Smooth muscle cell (in vitro differentiated cells): Measurements from ENCODE around the gene WDR46. TPM values are rescaled to one million over a fixed set of nuclear protein-coding genes. Genes with fewer than 3 reads are reported as not detected.

Experiments
- DNase-seq: peaks from one replicate; lab custom pipeline; 2025; ENCODE audit not compliant: unreplicated experiment; lab: John Stamatoyannopoulos, UW
- H2AFZ ChIP-seq: fragments of 200-600 bp; sonication (generic); 2 replicates; pipeline ENCODE4 v1.6.0; 2016; ENCODE audit warnings: antibody characterized with exemption, low read depth, mild to moderate bottlenecking
- H3F3A ChIP-seq: fragments of 200-600 bp; sonication (generic); 2 replicates; pipeline ENCODE4 v1.6.0; 2017; ENCODE audit warnings: antibody characterized with exemption, low read depth
- H3K27ac ChIP-seq: fragments of 200-600 bp; sonication (generic); 2 replicates; pipeline ENCODE4 v1.5.1; 2016; ENCODE audit warnings: low read depth, mild to moderate bottlenecking
- H3K27me3 ChIP-seq: fragments of 200-600 bp; sonication (generic); 2 replicates; pipeline ENCODE4 v1.6.1; 2016; ENCODE audit warnings: low read depth, mild to moderate bottlenecking
- H3K36me3 ChIP-seq: fragments of 200-600 bp; sonication (generic); 2 replicates; pipeline ENCODE4 v1.5.1; 2016; ENCODE audit warnings: low read depth
- H3K4me1 ChIP-seq: fragments of 200-600 bp; sonication (generic); 2 replicates; pipeline ENCODE4 v1.5.1; 2016; ENCODE audit warnings: low read depth
- H3K4me2 ChIP-seq: fragments of 200-600 bp; sonication (generic); 2 replicates; pipeline ENCODE4 v1.6.0; 2016; ENCODE audit warnings: mild to moderate bottlenecking
- H3K4me3 ChIP-seq: fragments of 200-600 bp; sonication (generic); 2 replicates; pipeline ENCODE4 v1.5.1; 2016; ENCODE audit warnings: mild to moderate bottlenecking
- H3K79me2 ChIP-seq: fragments of 200-600 bp; sonication (generic); 2 replicates; pipeline ENCODE4 v1.6.0; 2016; ENCODE audit warnings: low read depth, mild to moderate bottlenecking
- H3K9ac ChIP-seq: fragments of 200-600 bp; sonication (generic); 2 replicates; pipeline ENCODE4 v1.6.0; 2016; ENCODE audit warnings: low read depth
- H3K9me3 ChIP-seq: fragments of 200-600 bp; sonication (generic); replicated peaks from 2 replicates; pipeline ENCODE4 v1.5.1; 2016; ENCODE audit warnings: low read depth
- H4K20me1 ChIP-seq: fragments of 200-600 bp; sonication (generic); 2 replicates; pipeline ENCODE4 v1.6.0; 2016; ENCODE audit warnings: low read depth
- CTCF ChIP-seq: fragments of 200-600 bp; sonication (generic); IDR thresholded peaks from 2 replicates; pipeline ENCODE4 v1.5.1; 2017; ENCODE audit warnings: borderline replicate concordance, mild to moderate bottlenecking, antibody characterized with exemption; ENCODE audit not compliant: insufficient read depth, poor library complexity, severe bottlenecking
- WGBS: methylation state at CpG from one replicate; pipeline ENCODE4 v1.1.7; 2016; ENCODE audit warnings: low lambda C conversion rate; 5-methylcytosine and 5-hydroxymethylcytosine counted together
- polyA plus RNA-seq: library from polyadenylated mRNA; unstranded; fragments of >200 nt; fragmentation: Nextera tagmentation; extraction: Ambion mirVana; gene quantifications from 2 replicates; pipeline ENCODE4 v1.2.1, GENCODE V29; 2016
- total RNA-seq: library from RNA; depleted of rRNA; stranded (reverse); fragments of >200 nt; gene quantifications from 2 replicates; pipeline ENCODE4 v1.2.3, GENCODE V29; 2014

The WDR46 gene
- total and polyA plus RNA-seq, 2 experiments from 2014 or later = 67.9 to 69.9 TPM

- Histone ChIP-seq H3K9me3 (no peaks in the 10 kb centered on the region), H3K27ac (peak overlapping the region; percentile 96), H3K79me2 (peaks cover 46% of the 10 kb centered on the region), H3K9ac (peak overlapping the region; percentile 88), H3K36me3 (no peaks in the 10 kb centered on the region), H4K20me1 (peaks cover 52% of the 10 kb centered on the region), H3K4me3 (peak overlapping the region; percentile 71), H3K4me2 (peak overlapping the region; percentile 98), H3K27me3 (no peaks in the 10 kb centered on the region), H3K4me1 (peaks cover 13% of the 10 kb centered on the region), H2AFZ (peak overlapping the region; percentile 1), H3F3A (peaks cover 9% of the 10 kb centered on the region)
- TF ChIP-seq CTCF = no peak
- no peak for DNase-seq
- WGBS = 2% methylated on average over 32 of the region's 33 CpGs
Measured at GRCh38 chr6:33313105-33313708, 24.2 kb upstream of the WDR46 start.

- H3K9me3 ChIP-seq = no peaks in the 10 kb centered on the region
- peak overlapping the region; percentile 88 for H3K9ac ChIP-seq
- peak overlapping the region; percentile 98 for H3K4me2 ChIP-seq
- no peaks in the 10 kb centered on the region for H3K27me3 ChIP-seq
- H3K27ac ChIP-seq = peak overlapping the region; percentile 96
- 6% methylated on average over 29 of the region's 29 CpGs for WGBS
- H2AFZ ChIP-seq = no peak overlapping the region
- TF ChIP-seq CTCF = no peak
- H3K4me3 ChIP-seq = peak overlapping the region; percentile 71
- H3F3A ChIP-seq = peaks cover 7% of the 10 kb centered on the region
- H3K36me3 ChIP-seq = no peaks in the 10 kb centered on the region
- peaks cover 50% of the 10 kb centered on the region for H3K79me2 ChIP-seq
- peaks cover 13% of the 10 kb centered on the region for H3K4me1 ChIP-seq
- DNase-seq = no peak
- H4K20me1 ChIP-seq = peaks cover 54% of the 10 kb centered on the region
Measured at GRCh38 chr6:33312361-33313104, 23.5 kb upstream of the WDR46 start.

- Histone ChIP-seq H3K27me3 (no peaks in the 10 kb centered on the region), H3K36me3 (no peaks in the 10 kb centered on the region), H3K9ac (no peak overlapping the region), H3K9me3 (no peaks in the 10 kb centered on the region), H3K4me1 (no peaks in the 10 kb centered on the region), H3K27ac (no peak overlapping the region), H4K20me1 (peaks cover 67% of the 10 kb centered on the region), H3K79me2 (peaks cover 76% of the 10 kb centered on the region), H3F3A (no peaks in the 10 kb centered on the region), H2AFZ (no peak overlapping the region), H3K4me2 (no peak overlapping the region), H3K4me3 (no peak overlapping the region)
- no peak for DNase-seq
- no peak for TF ChIP-seq CTCF
- WGBS = 84% methylated on average over 4 of the region's 4 CpGs
Measured at GRCh38 chr6:33306356-33306755, 17.3 kb upstream of the WDR46 start.

- Histone ChIP-seq H3K4me1 (peaks cover 4% of the 10 kb centered on the region), H3K36me3 (no peaks in the 10 kb centered on the region), H3K27ac (no peak overlapping the region), H3K4me2 (no peak overlapping the region), H3K9ac (no peak overlapping the region), H3K27me3 (no peaks in the 10 kb centered on the region), H3K79me2 (peaks cover 76% of the 10 kb centered on the region), H2AFZ (no peak overlapping the region), H3K9me3 (no peaks in the 10 kb centered on the region), H3K4me3 (no peak overlapping the region), H3F3A (peaks cover 2% of the 10 kb centered on the region), H4K20me1 (peaks cover 61% of the 10 kb centered on the region)
- no peak for TF ChIP-seq CTCF
- no peak for DNase-seq
- WGBS = 93% methylated on average over 8 of the region's 8 CpGs
Measured at GRCh38 chr6:33305052-33305451, 16.0 kb upstream of the WDR46 start.
